Measurements from ENCODE around the gene OSBPL8.
"Not testable (repeated sequence)": the region's sequence is repeated elsewhere in the genome, so short reads cannot be mapped to it uniquely, and the experiment has no call there.

OSBPL8 gene

DNA sequence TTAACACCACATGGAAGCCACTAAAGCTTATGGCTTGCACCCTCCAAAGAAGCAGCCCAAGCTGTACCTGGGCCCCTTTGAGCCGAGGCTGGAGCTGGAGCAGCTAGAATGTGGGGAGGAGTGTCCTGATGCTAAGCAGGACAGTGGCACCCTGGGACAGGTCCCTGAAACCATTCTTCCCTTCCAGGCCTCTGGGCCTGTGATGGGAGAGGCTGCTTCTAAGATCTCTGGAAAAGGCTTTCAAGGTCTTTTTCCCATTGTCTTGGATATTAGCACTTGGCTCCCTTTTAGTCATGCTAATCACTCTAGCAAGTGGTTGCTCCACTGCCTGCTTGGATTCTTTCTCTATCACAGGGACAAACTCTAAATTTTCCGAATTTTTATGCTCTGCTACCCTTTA lies 40.9 kb downstream of the OSBPL8 start:
- Histone ChIP-seq H3K9me3 (ENCODE audit: low read length) (no peaks in the 10 kb centered on the region), H3K27ac (ENCODE audit: low read depth, low read length) (no peak overlapping the region), H3K9ac (ENCODE audit: low read length) (no peak overlapping the region), H3K4me1 (ENCODE audit: insufficient read depth, low read length) (no peaks in the 10 kb centered on the region), H3K36me3 (ENCODE audit: insufficient read depth, low read length) (no peaks in the 10 kb centered on the region), H3K27me3 (ENCODE audit: control insufficient read depth in 1 of 2, insufficient read depth in 2 of 2, low read length in 2 of 2) (no peaks in the 10 kb centered on the region), H3K4me3 (ENCODE audit: low read depth in 1 of 2, low read length in 2 of 2) (no peak overlapping the region)

DNA sequence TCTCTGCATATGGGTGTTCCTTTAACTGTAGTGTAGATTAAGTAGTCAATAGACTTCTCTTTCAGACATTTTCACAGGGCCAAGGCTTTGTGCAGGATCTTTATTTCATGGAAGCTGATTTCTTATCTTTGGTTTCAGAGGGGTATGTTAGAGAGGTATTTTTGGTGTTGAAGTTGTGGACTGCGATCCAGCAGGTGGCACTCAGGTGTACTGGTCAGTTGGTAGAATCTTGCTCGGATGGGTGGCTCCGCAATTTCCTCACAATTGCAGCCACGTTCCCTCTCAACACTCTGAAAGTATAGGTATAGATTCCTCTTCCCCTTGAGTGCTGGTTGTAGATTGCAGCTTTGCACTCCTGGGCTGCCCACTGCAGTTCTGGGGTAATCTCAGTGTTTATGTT lies 44.3 kb downstream of the OSBPL8 start:
- no peaks in the 10 kb centered on the region for H3K27me3 ChIP-seq (ENCODE audit: control insufficient read depth in 1 of 2, insufficient read depth in 2 of 2, low read length in 2 of 2)
- no peaks in the 10 kb centered on the region for H3K4me1 ChIP-seq (ENCODE audit: insufficient read depth, low read length)
- H3K36me3 ChIP-seq (ENCODE audit: insufficient read depth, low read length), result no peaks in the 10 kb centered on the region
- H3K4me3 ChIP-seq (ENCODE audit: low read depth in 1 of 2, low read length in 2 of 2), result no peak overlapping the region
- no peaks in the 10 kb centered on the region for H3K9me3 ChIP-seq (ENCODE audit: low read length)
- H3K27ac ChIP-seq (ENCODE audit: low read depth, low read length), result no peak overlapping the region
- H3K9ac ChIP-seq (ENCODE audit: low read length), result no peak overlapping the region

DNA sequence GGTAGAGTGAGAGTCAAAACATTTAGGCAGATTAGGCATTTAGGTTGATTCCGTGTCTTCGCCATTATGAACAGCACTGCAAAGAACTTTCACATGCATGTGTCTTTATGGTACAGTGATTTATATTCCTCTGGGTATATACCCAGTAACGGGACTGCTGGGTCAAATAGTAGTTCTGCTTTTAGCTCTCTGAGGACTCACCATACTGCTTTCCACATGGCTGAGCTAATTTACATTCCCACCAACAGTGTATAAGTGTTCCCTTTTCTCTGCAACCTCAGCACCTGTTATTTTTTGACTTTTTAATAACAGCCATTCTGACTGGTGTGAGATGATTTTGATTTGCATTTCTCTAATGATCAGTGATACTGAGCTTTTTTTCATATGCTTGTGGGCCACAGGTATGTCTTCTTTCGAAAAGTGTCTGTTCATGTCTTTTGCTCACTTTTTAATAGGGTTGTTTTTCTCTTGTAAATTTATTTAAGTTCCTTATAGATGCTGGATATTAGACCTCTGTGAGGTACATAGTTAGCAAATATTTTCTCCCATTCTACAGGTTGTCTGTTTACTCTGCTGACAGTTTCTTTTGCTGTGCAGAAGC lies 48.4 kb downstream of the OSBPL8 start:
- H3K9ac ChIP-seq (ENCODE audit: low read length); H3K27ac ChIP-seq (ENCODE audit: low read depth, low read length); H3K36me3 ChIP-seq (ENCODE audit: insufficient read depth, low read length); H3K27me3 ChIP-seq (ENCODE audit: control insufficient read depth in 1 of 2, insufficient read depth in 2 of 2, low read length in 2 of 2); H3K4me1 ChIP-seq (ENCODE audit: insufficient read depth, low read length); H3K4me3 ChIP-seq (ENCODE audit: low read depth in 1 of 2, low read length in 2 of 2); H3K9me3 ChIP-seq (ENCODE audit: low read length): not testable (repeated sequence)

DNA sequence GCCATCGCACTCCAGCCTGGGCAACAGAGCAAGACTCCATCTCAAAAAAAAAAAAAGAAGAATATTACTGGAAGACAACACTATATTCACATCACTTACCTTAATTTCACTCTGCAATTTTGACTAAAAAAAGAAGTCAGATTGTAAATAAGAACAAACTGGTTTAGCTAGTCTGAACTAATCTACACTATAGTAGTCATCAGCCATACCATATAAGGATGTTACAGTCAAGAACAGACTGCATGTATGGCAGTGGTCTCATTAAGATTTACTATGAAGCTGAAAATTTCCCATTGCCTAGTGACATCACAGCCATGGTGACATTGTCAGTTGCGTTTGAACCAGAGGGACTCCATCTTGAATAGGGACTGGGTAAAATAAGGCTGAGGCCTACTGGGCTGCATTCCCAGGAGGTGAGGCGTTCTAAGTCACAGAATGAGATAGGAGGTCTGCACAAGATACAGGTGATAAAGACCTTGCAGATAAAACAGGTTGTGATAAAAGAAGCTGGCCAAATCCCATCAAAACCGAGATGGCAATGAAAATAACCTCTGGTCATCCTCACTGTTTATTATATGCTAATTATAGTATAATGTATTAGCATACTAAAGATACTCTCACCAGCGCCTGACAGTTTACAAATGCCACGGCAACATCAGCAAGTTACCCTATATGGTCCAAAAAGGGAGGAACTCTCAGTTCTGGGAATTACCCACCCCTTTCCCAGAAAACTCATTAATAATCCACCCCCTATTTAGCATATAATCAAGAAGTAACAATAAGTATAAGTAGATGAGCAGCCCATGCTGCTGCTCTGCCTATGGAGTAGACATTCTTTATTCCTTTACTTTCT lies 51.2 kb downstream of the OSBPL8 start:
- Histone ChIP-seq H3K27ac (ENCODE audit: low read depth, low read length) (no peak overlapping the region), H3K4me3 (ENCODE audit: low read depth in 1 of 2, low read length in 2 of 2) (no peak overlapping the region), H3K27me3 (ENCODE audit: control insufficient read depth in 1 of 2, insufficient read depth in 2 of 2, low read length in 2 of 2) (no peaks in the 10 kb centered on the region), H3K9ac (ENCODE audit: low read length) (no peak overlapping the region), H3K4me1 (ENCODE audit: insufficient read depth, low read length) (no peaks in the 10 kb centered on the region), H3K9me3 (ENCODE audit: low read length) (no peaks in the 10 kb centered on the region), H3K36me3 (ENCODE audit: insufficient read depth, low read length) (no peaks in the 10 kb centered on the region)

DNA sequence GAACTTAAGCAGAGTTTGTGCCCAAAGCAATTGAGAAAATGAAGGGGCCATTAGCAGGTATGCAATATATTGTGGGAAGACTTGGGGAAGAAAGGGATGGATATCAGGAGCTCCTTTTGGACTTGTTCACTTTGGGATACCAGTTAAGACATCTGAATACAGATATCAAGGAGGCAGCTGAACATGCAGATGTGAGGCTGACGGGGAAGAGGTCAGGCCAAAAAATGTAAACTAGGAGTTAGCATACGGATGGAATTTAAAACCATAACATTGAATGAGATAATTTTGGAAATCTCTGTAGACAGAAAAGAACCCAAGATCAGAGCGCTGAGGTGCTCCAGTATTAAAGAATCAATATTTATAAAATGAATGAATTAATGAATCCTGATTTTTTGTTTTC lies 53.4 kb downstream of the OSBPL8 start:
- H3K4me3 ChIP-seq (ENCODE audit: low read depth in 1 of 2, low read length in 2 of 2), result no peak overlapping the region
- H3K36me3 ChIP-seq (ENCODE audit: insufficient read depth, low read length), result no peaks in the 10 kb centered on the region
- H3K4me1 ChIP-seq (ENCODE audit: insufficient read depth, low read length), result no peaks in the 10 kb centered on the region
- no peak overlapping the region for H3K9ac ChIP-seq (ENCODE audit: low read length)
- no peak overlapping the region for H3K27ac ChIP-seq (ENCODE audit: low read depth, low read length)
- H3K9me3 ChIP-seq (ENCODE audit: low read length), result no peaks in the 10 kb centered on the region
- H3K27me3 ChIP-seq (ENCODE audit: control insufficient read depth in 1 of 2, insufficient read depth in 2 of 2, low read length in 2 of 2), result no peaks in the 10 kb centered on the region

DNA sequence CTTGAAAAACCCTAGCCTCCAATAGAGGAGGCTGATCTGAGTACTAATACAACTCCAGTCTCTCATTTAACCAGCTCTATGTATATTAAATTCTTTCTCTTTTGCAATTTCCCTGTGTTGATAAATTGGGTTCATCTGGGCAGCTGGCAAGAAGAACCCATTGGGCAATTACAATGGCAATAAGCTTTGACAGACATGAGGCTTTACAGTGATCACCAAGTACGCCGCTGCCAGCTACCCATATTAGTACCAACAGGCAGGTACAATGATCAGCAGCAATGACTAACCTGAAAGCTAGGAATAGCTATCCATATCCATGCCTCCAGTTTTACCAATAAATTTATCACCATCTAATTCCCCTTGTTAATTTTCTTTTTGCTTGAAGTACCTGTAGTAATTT lies 54.5 kb downstream of the OSBPL8 start:
- no peak overlapping the region for H3K9ac ChIP-seq (ENCODE audit: low read length)
- H3K4me3 ChIP-seq (ENCODE audit: low read depth in 1 of 2, low read length in 2 of 2), result no peak overlapping the region
- H3K27me3 ChIP-seq (ENCODE audit: control insufficient read depth in 1 of 2, insufficient read depth in 2 of 2, low read length in 2 of 2), result no peaks in the 10 kb centered on the region
- no peaks in the 10 kb centered on the region for H3K36me3 ChIP-seq (ENCODE audit: insufficient read depth, low read length)
- no peak overlapping the region for H3K27ac ChIP-seq (ENCODE audit: low read depth, low read length)
- H3K4me1 ChIP-seq (ENCODE audit: insufficient read depth, low read length), result no peaks in the 10 kb centered on the region
- no peaks in the 10 kb centered on the region for H3K9me3 ChIP-seq (ENCODE audit: low read length)

DNA sequence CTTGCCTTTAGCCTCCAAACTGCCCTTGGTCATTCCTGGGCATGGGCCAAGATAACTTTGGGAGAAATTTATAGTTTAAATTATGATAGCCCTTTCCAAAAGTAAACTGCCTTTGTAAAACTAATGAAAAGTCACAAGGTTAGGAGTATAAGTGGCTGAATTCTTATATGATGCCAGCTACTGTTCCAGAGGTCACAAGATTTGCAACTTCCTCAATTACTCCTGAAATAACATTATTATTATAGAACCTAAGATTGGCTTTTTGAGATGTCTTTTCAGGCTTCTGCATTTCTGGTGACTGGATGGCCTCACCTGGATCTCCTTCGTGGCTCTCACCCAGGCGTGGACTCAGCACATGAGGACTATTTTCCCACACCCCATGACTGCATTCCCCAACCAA lies 55.0 kb downstream of the OSBPL8 start:
- H3K4me3 ChIP-seq (ENCODE audit: low read depth in 1 of 2, low read length in 2 of 2), result no peak overlapping the region
- no peaks in the 10 kb centered on the region for H3K27me3 ChIP-seq (ENCODE audit: control insufficient read depth in 1 of 2, insufficient read depth in 2 of 2, low read length in 2 of 2)

DNA sequence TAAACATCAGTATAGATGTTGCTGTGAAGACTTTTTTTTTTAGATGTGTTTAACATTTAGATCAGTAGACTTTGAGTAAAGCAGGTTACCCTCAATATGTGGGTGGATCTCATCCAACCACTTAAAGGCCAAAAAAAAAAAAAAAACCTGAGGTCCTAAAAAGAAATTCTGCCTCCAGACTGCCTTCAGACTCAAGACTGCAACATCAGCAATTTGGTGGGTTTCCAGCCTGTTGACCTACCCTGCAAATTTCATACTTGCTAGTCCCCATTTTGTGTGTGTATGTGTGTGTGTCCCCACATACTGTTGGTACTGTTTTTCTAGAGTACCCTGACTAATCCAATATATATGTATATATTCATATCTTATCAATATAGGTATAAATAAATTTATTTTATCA lies 55.6 kb downstream of the OSBPL8 start:
- Histone ChIP-seq H3K27ac (ENCODE audit: low read depth, low read length) (no peak overlapping the region), H3K4me3 (ENCODE audit: low read depth in 1 of 2, low read length in 2 of 2) (no peak overlapping the region), H3K4me1 (ENCODE audit: insufficient read depth, low read length) (no peaks in the 10 kb centered on the region), H3K9ac (ENCODE audit: low read length) (no peak overlapping the region), H3K27me3 (ENCODE audit: control insufficient read depth in 1 of 2, insufficient read depth in 2 of 2, low read length in 2 of 2) (no peaks in the 10 kb centered on the region), H3K9me3 (ENCODE audit: low read length) (no peaks in the 10 kb centered on the region), H3K36me3 (ENCODE audit: insufficient read depth, low read length) (no peaks in the 10 kb centered on the region)

More for the DNA sequence above, 55.0 kb downstream of the OSBPL8 start:
- H3K36me3 ChIP-seq (ENCODE audit: insufficient read depth, low read length), result no peaks in the 10 kb centered on the region
- no peaks in the 10 kb centered on the region for H3K9me3 ChIP-seq (ENCODE audit: low read length)
- no peak overlapping the region for H3K9ac ChIP-seq (ENCODE audit: low read length)
- no peak overlapping the region for H3K27ac ChIP-seq (ENCODE audit: low read depth, low read length)
- H3K4me1 ChIP-seq (ENCODE audit: insufficient read depth, low read length), result no peaks in the 10 kb centered on the region

DNA sequence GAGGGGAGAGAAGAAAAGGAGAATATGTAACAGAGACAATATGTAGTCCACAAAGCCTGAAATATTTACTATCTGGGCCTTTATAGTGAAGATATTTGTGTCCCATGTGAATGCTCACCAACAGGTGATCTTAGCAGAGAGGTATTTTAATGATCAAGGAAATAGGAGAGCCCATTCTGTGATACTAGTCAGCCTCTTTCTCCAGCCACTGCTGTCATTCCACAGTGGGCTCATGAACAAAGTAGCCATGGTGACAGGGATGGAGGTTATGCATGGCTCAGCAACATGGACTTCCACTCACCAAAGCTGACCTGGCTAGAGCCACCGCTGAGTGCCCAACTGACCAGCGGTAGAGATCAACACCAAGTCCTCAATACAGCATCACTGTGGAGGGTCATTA lies 58.2 kb downstream of the OSBPL8 start:
- no peak overlapping the region for H3K9ac ChIP-seq (ENCODE audit: low read length)
- no peak overlapping the region for H3K27ac ChIP-seq (ENCODE audit: low read depth, low read length)
- H3K36me3 ChIP-seq (ENCODE audit: insufficient read depth, low read length), result no peaks in the 10 kb centered on the region

DNA sequence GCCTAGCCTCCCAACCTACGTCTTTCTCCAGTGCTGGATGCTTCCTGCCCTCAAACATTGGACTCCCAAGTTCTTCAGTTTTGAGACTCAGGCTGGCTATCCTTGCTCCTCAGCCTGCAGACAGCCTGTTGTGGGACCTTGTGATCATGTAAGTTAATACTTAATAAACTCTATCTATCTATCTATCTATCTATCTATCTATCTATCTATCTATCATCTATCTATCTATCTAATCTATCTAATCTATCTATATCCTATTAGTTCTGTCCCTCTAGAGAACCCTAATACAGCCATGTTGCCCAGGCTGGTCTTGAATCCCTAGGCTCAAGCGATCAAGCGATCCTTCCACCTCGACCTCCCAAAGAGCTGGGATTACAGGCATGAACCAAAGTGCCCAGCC lies 60.4 kb downstream of the OSBPL8 start:
- H3K4me1 ChIP-seq (ENCODE audit: insufficient read depth, low read length); H3K27ac ChIP-seq (ENCODE audit: low read depth, low read length); H3K36me3 ChIP-seq (ENCODE audit: insufficient read depth, low read length); H3K9ac ChIP-seq (ENCODE audit: low read length); H3K9me3 ChIP-seq (ENCODE audit: low read length); H3K27me3 ChIP-seq (ENCODE audit: control insufficient read depth in 1 of 2, insufficient read depth in 2 of 2, low read length in 2 of 2); H3K4me3 ChIP-seq (ENCODE audit: low read depth in 1 of 2, low read length in 2 of 2): not testable (repeated sequence)

More for the DNA sequence above, 58.2 kb downstream of the OSBPL8 start:
- Histone ChIP-seq H3K4me1 (ENCODE audit: insufficient read depth, low read length) (no peaks in the 10 kb centered on the region), H3K9me3 (ENCODE audit: low read length) (no peaks in the 10 kb centered on the region), H3K4me3 (ENCODE audit: low read depth in 1 of 2, low read length in 2 of 2) (no peak overlapping the region), H3K27me3 (ENCODE audit: control insufficient read depth in 1 of 2, insufficient read depth in 2 of 2, low read length in 2 of 2) (no peaks in the 10 kb centered on the region)

DNA sequence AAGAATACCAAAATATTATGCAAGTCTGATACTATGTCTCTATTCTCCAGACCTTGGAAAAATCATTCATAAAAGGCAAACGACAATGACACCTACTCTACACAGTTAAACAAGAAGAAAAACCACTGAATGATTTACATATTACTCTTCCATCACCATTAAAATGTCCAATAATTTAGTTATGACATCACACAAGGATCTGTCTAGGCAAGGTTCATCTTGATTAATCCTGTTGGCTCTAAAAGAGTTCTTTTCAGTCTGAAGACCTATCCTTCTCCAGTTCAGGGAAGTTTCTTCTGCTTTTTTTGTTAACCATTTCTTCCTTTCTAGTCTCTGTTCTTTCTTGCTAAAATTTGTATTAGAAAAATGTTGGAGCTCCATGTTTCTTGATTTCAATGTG lies 64.0 kb downstream of the OSBPL8 start:
- no peaks in the 10 kb centered on the region for H3K4me1 ChIP-seq (ENCODE audit: insufficient read depth, low read length)
- H3K9ac ChIP-seq (ENCODE audit: low read length), result no peak overlapping the region
- H3K4me3 ChIP-seq (ENCODE audit: low read depth in 1 of 2, low read length in 2 of 2), result no peak overlapping the region
- H3K36me3 ChIP-seq (ENCODE audit: insufficient read depth, low read length), result peaks cover 4% of the 10 kb centered on the region
- no peaks in the 10 kb centered on the region for H3K27me3 ChIP-seq (ENCODE audit: control insufficient read depth in 1 of 2, insufficient read depth in 2 of 2, low read length in 2 of 2)
- no peak overlapping the region for H3K27ac ChIP-seq (ENCODE audit: low read depth, low read length)
- no peaks in the 10 kb centered on the region for H3K9me3 ChIP-seq (ENCODE audit: low read length)

DNA sequence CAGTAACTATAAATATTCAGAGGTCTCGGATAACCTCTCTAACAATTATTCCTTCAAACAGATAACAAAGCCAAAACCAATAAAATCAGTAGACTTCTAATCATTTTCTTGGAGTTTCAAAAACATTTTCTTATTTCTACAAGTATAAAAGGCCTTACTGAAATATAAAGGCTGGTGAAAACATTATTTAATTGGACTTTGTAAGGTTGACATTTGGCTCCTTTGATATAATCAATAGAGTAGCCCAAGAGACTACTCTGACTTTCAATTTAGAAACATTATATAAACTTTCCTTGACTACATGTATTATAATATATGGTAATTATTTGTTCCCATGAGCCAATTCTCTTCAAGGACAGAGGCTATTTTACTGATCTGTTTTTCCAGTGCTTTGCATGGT lies 68.3 kb downstream of the OSBPL8 start:
- no peaks in the 10 kb centered on the region for H3K9me3 ChIP-seq (ENCODE audit: low read length)
- no peak overlapping the region for H3K9ac ChIP-seq (ENCODE audit: low read length)
- H3K4me3 ChIP-seq (ENCODE audit: low read depth in 1 of 2, low read length in 2 of 2), result no peak overlapping the region

More for the DNA sequence above, 68.3 kb downstream of the OSBPL8 start:
- Histone ChIP-seq H3K27ac (ENCODE audit: low read depth, low read length) (no peak overlapping the region), H3K27me3 (ENCODE audit: control insufficient read depth in 1 of 2, insufficient read depth in 2 of 2, low read length in 2 of 2) (no peaks in the 10 kb centered on the region), H3K36me3 (ENCODE audit: insufficient read depth, low read length) (peaks cover 4% of the 10 kb centered on the region), H3K4me1 (ENCODE audit: insufficient read depth, low read length) (no peaks in the 10 kb centered on the region)
